Endodermal cell (in vitro differentiated cells): ENCODE data around the gene ABLIM2. TPM values are rescaled to one million over a fixed set of nuclear protein-coding genes. Genes with fewer than 3 reads are reported as not detected.

Experiments
- DNase-seq: peaks from one replicate; pipeline ENCODE4 v3.0.0-alpha.2; 2017
- H3K27ac ChIP-seq: 2 replicates; pipeline ENCODE4 v1.5.1; 2013; ENCODE audit warnings: mild to moderate bottlenecking, low read depth, low read length, moderate library complexity
- H3K27me3 ChIP-seq: 2 replicates; pipeline ENCODE4 v1.6.1; 2013; ENCODE audit warnings: mild to moderate bottlenecking, low read length, moderate library complexity; ENCODE audit not compliant: insufficient read depth, control insufficient read depth, poor library complexity, severe bottlenecking
- H3K36me3 ChIP-seq: 2 replicates; pipeline ENCODE4 v1.7.0; 2013; ENCODE audit warnings: mild to moderate bottlenecking, low read length, moderate library complexity; ENCODE audit not compliant: control insufficient read depth, insufficient read depth
- H3K4me1 ChIP-seq: one replicate; pipeline ENCODE4 v1.7.0; 2013; ENCODE audit warnings: low read length; ENCODE audit not compliant: control insufficient read depth, insufficient read depth
- H3K4me3 ChIP-seq: 2 replicates; pipeline ENCODE4 v1.5.1; 2013; ENCODE audit warnings: mild to moderate bottlenecking, low read length, moderate library complexity
- H3K9ac ChIP-seq: 2 replicates; pipeline ENCODE4 v1.6.1; 2013; ENCODE audit warnings: mild to moderate bottlenecking, low read length, moderate library complexity; ENCODE audit not compliant: poor library complexity, severe bottlenecking; ENCODE audit errors: extremely low read depth
- H3K9me3 ChIP-seq: 2 replicates; pipeline ENCODE4 v1.6.1; 2013; ENCODE audit warnings: mild to moderate bottlenecking, low read length, moderate library complexity; ENCODE audit not compliant: control insufficient read depth
- H3K27ac Mint-ChIP-seq: 2 replicates; pipeline ENCODE4 v1.8.0; 2020; ENCODE audit warnings: mixed read lengths
- H3K27me3 Mint-ChIP-seq: 2 replicates; pipeline ENCODE4 v1.8.0; 2021; ENCODE audit warnings: mild to moderate bottlenecking, mixed read lengths; ENCODE audit not compliant: insufficient read depth
- H3K36me3 Mint-ChIP-seq: 2 replicates; pipeline ENCODE4 v1.8.0; 2020; ENCODE audit warnings: low read depth, mixed read lengths
- H3K4me1 Mint-ChIP-seq: 2 replicates; pipeline ENCODE4 v1.8.0; 2020; ENCODE audit warnings: mixed read lengths
- H3K4me3 Mint-ChIP-seq: 2 replicates; pipeline ENCODE4 v1.8.0; 2020; ENCODE audit warnings: mild to moderate bottlenecking, moderate library complexity, mixed read lengths
- H3K9me3 Mint-ChIP-seq: 2 replicates; pipeline ENCODE4 v1.8.0; 2020; ENCODE audit warnings: mild to moderate bottlenecking, mixed read lengths
- CTCF ChIP-seq: fragments of 200-600 bp; sonication (generic); conservative IDR thresholded peaks from 2 replicates; pipeline ENCODE4 v1.5.0; 2021; ENCODE audit warnings: antibody characterized with exemption, mild to moderate bottlenecking
- WGBS, 2 experiments: methylation state at CpG; one replicate each; pipeline versions ENCODE4 v1.1.5 to v1.1.7; 2013; ENCODE audit warnings: missing lambda C conversion rate in 2 of 2, mixed read lengths in 1 of 2; ENCODE audit not compliant: insufficient coverage in 1 of 2, insufficient read length in 1 of 2; 5-methylcytosine and 5-hydroxymethylcytosine counted together
- total RNA-seq, 2 donors: library from RNA; stranded (reverse); fragmentation: NEBNext Ultra II Directional in 1 of 2; extraction: Animal tissue kit (Norgen Biotek cat#: 25700) in 1 of 2; gene quantifications; 2 replicates in 1 of 2; 3 replicates in 1 of 2; pipeline ENCODE4 v1.2.1, GENCODE V29; 2021

The ABLIM2 gene
- total RNA-seq, 2 donors from 2014 or later = 0.35 to 1.6 TPM

DNA sequence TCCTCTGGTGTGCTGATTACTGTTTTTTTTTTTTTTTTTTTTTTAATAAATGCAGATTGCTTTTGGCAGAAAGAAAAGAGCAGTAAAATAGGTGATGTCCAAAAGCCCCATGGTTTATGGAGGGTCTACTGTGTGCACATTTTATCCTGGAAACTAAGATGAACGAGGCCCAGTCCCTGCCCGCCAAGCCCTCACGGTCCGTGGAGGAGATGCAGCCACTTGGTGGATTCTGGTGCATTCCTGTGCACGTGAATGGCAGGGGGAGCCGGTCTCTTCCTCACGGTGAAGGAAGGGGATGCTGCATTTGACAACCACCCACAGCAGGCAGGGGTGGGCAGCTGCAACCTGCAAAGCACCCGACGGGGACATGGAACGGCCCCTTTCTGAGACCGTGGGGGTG lies 118.8 kb downstream of the ABLIM2 start:
- TF ChIP-seq CTCF = no peak
- Histone ChIP-seq H3K27me3 (no peaks in the 10 kb centered on the region), H3K36me3 (no peaks in the 10 kb centered on the region), H3K27ac (no peak overlapping the region), H3K9me3 (no peaks in the 10 kb centered on the region), H3K9ac (no peak overlapping the region), H3K4me3 (no peak overlapping the region), H3K4me1 (no peaks in the 10 kb centered on the region)
- no peak for DNase-seq
- peaks cover 13% of the 10 kb centered on the region for H3K4me1 Mint-ChIP-seq
- no peaks in the 10 kb centered on the region for H3K36me3 Mint-ChIP-seq
- no peaks in the 10 kb centered on the region for H3K9me3 Mint-ChIP-seq
- H3K4me3 Mint-ChIP-seq = no peak overlapping the region
- no peaks in the 10 kb centered on the region for H3K27me3 Mint-ChIP-seq
- no peak overlapping the region for H3K27ac Mint-ChIP-seq
- WGBS, 2 experiments = 83 to 86% methylated on average over 9 to 11 of the region's 11 CpGs

DNA sequence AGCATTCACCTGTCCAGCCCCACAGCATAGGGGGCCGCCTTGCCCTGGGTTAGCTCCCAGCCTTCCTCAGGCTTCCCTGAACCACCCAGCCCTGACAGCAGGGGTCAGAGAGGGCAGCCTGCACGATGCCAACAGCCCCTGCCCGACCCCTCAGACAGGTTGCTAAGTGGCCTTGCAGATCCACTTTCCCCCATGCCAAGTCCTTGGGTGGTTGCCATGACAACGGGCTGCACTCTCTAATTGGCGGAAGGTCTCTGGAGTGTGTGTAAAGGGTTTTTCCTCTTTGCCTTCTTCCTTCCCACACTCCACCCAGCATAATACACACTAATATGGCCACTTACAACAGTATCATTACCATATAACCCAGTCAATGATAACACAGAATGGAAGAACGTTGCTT lies 119.3 kb downstream of the ABLIM2 start:
- no peak for DNase-seq

GRCh38 chr4:8038719-8039251 lies 119.8 kb downstream of the ABLIM2 start:
- Mint-ChIP-seq H3K4me3 (no peak overlapping the region), H3K4me1 (peaks cover 7% of the 10 kb centered on the region), H3K9me3 (no peaks in the 10 kb centered on the region), H3K27ac (no peak overlapping the region), H3K36me3 (no peaks in the 10 kb centered on the region), H3K27me3 (no peaks in the 10 kb centered on the region)
- no peak for TF ChIP-seq CTCF
- Histone ChIP-seq H3K27ac (no peak overlapping the region), H3K4me3 (no peak overlapping the region), H3K9me3 (no peaks in the 10 kb centered on the region), H3K9ac (no peak overlapping the region), H3K4me1 (no peaks in the 10 kb centered on the region), H3K27me3 (no peaks in the 10 kb centered on the region), H3K36me3 (no peaks in the 10 kb centered on the region)
- no peak for DNase-seq
- 79 to 83% methylated on average over 5 to 7 of the region's 7 CpGs for WGBS, 2 experiments

More for the DNA sequence above, 119.3 kb downstream of the ABLIM2 start:
- Histone ChIP-seq H3K27me3 (no peaks in the 10 kb centered on the region), H3K9ac (no peak overlapping the region), H3K4me3 (no peak overlapping the region), H3K36me3 (no peaks in the 10 kb centered on the region), H3K27ac (no peak overlapping the region), H3K9me3 (no peaks in the 10 kb centered on the region), H3K4me1 (no peaks in the 10 kb centered on the region)
- Mint-ChIP-seq H3K4me3 (no peak overlapping the region), H3K27ac (no peak overlapping the region), H3K36me3 (no peaks in the 10 kb centered on the region), H3K27me3 (no peaks in the 10 kb centered on the region), H3K4me1 (peaks cover 7% of the 10 kb centered on the region), H3K9me3 (no peaks in the 10 kb centered on the region)
- no peak for TF ChIP-seq CTCF
- WGBS, 2 experiments = 38 to 83% methylated on average over 3 to 6 of the region's 6 CpGs
